ENCODE results near the gene RNF41.
A peak's percentile ranks its signal among the peaks of the same experiment; 100 is the strongest.
"Not testable (repeated sequence)": the region's sequence is repeated elsewhere in the genome, so short reads cannot be mapped to it uniquely, and the experiment has no call there.

Gene RNF41

GRCh38 chr12:56208006-56208405 is 13.7 kb downstream of the RNF41 start:
- DNase-seq (ENCODE audit: low read depth), result no peak

GRCh38 chr12:56206452-56207166 is 15.1 kb downstream of the RNF41 start:
- no peak for DNase-seq (ENCODE audit: low read depth)

- DNase-seq (ENCODE audit: low read depth), result no peak
Measured at GRCh38 chr12:56205445-56205844, 16.3 kb downstream of the RNF41 start.

- no peak for DNase-seq (ENCODE audit: low read depth)
Measured at GRCh38 chr12:56204275-56204674, 17.4 kb downstream of the RNF41 start.

- no peak for DNase-seq (ENCODE audit: low read depth)
Measured at GRCh38 chr12:56202838-56203237, 18.9 kb downstream of the RNF41 start.

GRCh38 chr12:56202366-56202765 is 19.4 kb downstream of the RNF41 start:
- DNase-seq (ENCODE audit: low read depth), result no peak

GRCh38 chr12:56198836-56199235 is 22.9 kb downstream of the RNF41 start:
- no peak for DNase-seq (ENCODE audit: low read depth)

GRCh38 chr12:56197921-56198635 is 23.6 kb downstream of the RNF41 start:
- DNase-seq (ENCODE audit: low read depth), result no peak

- not testable (repeated sequence) for DNase-seq (ENCODE audit: low read depth)
Measured at GRCh38 chr12:56196818-56197550, 24.7 kb downstream of the RNF41 start.

GRCh38 chr12:56193025-56193578 is 28.6 kb downstream of the RNF41 start:
- DNase-seq (ENCODE audit: low read depth), result no peak

GRCh38 chr12:56192582-56192981 is 29.1 kb downstream of the RNF41 start:
- DNase-seq (ENCODE audit: low read depth), result no peak

GRCh38 chr12:56190695-56191155 is 31.0 kb downstream of the RNF41 start:
- no peak for DNase-seq (ENCODE audit: low read depth)

- DNase-seq (ENCODE audit: low read depth), result peak; percentile 94
Measured at GRCh38 chr12:56189918-56190694, 31.6 kb downstream of the RNF41 start.

- DNase-seq (ENCODE audit: low read depth), result peak; percentile 67
Measured at GRCh38 chr12:56189099-56189917, 32.4 kb downstream of the RNF41 start, which contains the start of gene SMARCC2. Gene SMARCC2, minus strand, starts transcription at chr12:56189483. Its CDS starts 22 bp downstream, at chr12:56189461.

GRCh38 chr12:56188778-56189098 is 33.0 kb downstream of the RNF41 start:
- no peak for DNase-seq (ENCODE audit: low read depth)

GRCh38 chr12:56188131-56188777 is 33.5 kb downstream of the RNF41 start:
- DNase-seq (ENCODE audit: low read depth), result no peak

GRCh38 chr12:56186957-56187356 is 34.8 kb downstream of the RNF41 start:
- no peak for DNase-seq (ENCODE audit: low read depth)

- DNase-seq (ENCODE audit: low read depth), result no peak
Measured at GRCh38 chr12:56178347-56178746, 43.4 kb downstream of the RNF41 start.

GRCh38 chr12:56172839-56173238 is 48.9 kb downstream of the RNF41 start:
- DNase-seq (ENCODE audit: low read depth), result no peak

GRCh38 chr12:56169229-56169759 is 52.4 kb downstream of the RNF41 start:
- DNase-seq (ENCODE audit: low read depth), result no peak

All from stimulated activated CD8-positive, alpha-beta memory T cell treated with anti-CD3 and anti-CD28 coated beads, Interleukin-15, amount 100 ng/mL, for 24 hours (primary cell).